Measurements from ENCODE around the gene TSG101. TPM values are rescaled to one million over a fixed set of nuclear protein-coding genes. Genes with fewer than 3 reads are reported as not detected.
A peak's percentile ranks its signal among the peaks of the same experiment; 100 is the strongest.

Gene TSG101
- total RNA-seq, 2 donors from 2014 or later: 56.3 to 67.4 TPM

DNA sequence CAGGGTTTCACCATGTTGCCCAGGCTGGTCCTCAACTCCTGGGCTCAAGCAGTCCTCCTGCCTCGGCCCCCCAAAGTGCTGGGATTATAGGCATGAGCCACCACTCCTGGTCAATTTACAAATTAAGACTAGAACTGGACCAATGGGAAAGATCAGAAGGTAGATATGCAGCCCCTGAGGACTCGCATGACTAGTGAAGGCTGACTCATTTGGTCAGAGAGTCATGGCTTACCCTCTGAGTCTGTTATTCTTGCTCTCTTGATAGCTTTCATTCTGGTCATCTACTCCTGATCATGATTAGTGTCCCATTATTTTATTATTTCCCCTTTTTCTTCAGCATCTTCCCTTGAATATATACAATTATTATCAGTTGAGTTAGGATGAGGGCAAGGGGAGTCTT lies 73.8 kb downstream of the TSG101 start:
- H3K4me1 ChIP-seq (ENCODE audit: control insufficient read depth, insufficient read depth, low read length): no peaks in the 10 kb centered on the region
- H3K27ac ChIP-seq (ENCODE audit: low read depth, low read length): no peak overlapping the region
- no peaks in the 10 kb centered on the region for H3K36me3 Mint-ChIP-seq (ENCODE audit: low read depth)
- peaks cover 24% of the 10 kb centered on the region for H3K27me3 Mint-ChIP-seq (ENCODE audit: insufficient read depth)
- no peaks in the 10 kb centered on the region for H3K9me3 ChIP-seq (ENCODE audit: control insufficient read depth, low read length)
- H3K36me3 ChIP-seq (ENCODE audit: control insufficient read depth, insufficient read depth, low read length): no peaks in the 10 kb centered on the region
- no peak overlapping the region for H3K4me3 ChIP-seq (ENCODE audit: low read length)
- no peaks in the 10 kb centered on the region for H3K9me3 Mint-ChIP-seq
- WGBS, 2 experiments (ENCODE audit: insufficient coverage in 1 of 2, insufficient read length in 1 of 2): 70 to 83% methylated on average over 2 of the region's 2 CpGs
- TF ChIP-seq, protein P1, sequence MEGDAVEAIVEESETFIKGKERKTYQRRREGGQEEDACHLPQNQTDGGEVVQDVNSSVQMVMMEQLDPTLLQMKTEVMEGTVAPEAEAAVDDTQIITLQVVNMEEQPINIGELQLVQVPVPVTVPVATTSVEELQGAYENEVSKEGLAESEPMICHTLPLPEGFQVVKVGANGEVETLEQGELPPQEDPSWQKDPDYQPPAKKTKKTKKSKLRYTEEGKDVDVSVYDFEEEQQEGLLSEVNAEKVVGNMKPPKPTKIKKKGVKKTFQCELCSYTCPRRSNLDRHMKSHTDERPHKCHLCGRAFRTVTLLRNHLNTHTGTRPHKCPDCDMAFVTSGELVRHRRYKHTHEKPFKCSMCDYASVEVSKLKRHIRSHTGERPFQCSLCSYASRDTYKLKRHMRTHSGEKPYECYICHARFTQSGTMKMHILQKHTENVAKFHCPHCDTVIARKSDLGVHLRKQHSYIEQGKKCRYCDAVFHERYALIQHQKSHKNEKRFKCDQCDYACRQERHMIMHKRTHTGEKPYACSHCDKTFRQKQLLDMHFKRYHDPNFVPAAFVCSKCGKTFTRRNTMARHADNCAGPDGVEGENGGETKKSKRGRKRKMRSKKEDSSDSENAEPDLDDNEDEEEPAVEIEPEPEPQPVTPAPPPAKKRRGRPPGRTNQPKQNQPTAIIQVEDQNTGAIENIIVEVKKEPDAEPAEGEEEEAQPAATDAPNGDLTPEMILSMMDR (conservative IDR thresholded peaks at IDR 0.05): no peak
- peaks cover 3% of the 10 kb centered on the region for H3K4me1 Mint-ChIP-seq
- H3K27ac Mint-ChIP-seq: no peak overlapping the region
- H3K4me3 Mint-ChIP-seq: no peak overlapping the region
- H3K9ac ChIP-seq (ENCODE audit: extremely low read depth, low read length, poor library complexity, severe bottlenecking): no peak overlapping the region
- H3K27me3 ChIP-seq (ENCODE audit: control insufficient read depth, insufficient read depth, low read length, poor library complexity, severe bottlenecking): no peaks in the 10 kb centered on the region
- no peak for DNase-seq

DNA sequence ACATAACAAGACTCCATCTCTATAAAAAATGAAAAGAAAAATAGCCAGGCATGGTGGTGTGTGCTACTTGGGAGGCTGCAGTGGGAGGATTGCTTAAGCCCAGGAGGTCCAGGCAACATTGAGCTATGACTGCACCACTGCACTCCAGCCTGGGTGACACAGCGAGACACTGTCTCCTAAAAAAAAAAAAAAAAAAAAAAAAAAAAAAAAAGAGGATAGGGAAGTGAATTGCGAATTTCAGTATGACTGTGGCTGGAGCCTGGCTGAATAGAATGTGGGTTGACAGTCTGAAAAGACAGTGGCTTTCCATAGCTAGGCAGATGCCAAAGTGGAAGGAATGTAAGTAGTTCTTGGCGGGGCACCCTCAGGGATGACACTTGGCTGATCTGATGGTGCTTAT lies 77.5 kb downstream of the TSG101 start:
- DNase-seq: no peak
- WGBS, 2 experiments (ENCODE audit: insufficient coverage in 1 of 2, insufficient read length in 1 of 2): 95% methylated on average over 2 of the region's 3 CpGs; no CpG with 5 or more reads in 1 of the 2 experiments
- H3K4me1 Mint-ChIP-seq: no peaks in the 10 kb centered on the region

DNA sequence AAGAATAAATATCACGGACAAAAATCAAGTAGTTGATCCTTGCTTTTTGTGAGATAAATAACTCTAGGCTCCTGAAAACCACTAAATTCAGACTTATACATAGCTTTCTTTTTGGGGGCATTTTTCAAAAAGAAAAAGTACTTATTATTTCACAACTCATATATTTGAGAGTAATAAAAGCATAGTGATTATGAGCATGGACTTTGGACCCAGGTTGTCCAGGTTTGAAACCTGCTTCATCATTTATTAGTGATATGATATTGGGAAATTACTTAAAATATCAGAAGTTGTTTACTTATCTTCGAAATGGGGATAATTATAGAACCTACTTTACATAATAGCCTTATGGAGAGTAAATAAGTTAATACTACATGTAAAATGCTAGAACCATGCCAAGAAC lies 88.1 kb downstream of the TSG101 start:
- no peak overlapping the region for H3K4me3 Mint-ChIP-seq
- H3K9me3 Mint-ChIP-seq: peaks cover 1% of the 10 kb centered on the region
- Histone ChIP-seq H3K27ac (ENCODE audit: low read depth, low read length) (no peak overlapping the region), H3K9me3 (ENCODE audit: control insufficient read depth, low read length) (peaks cover 5% of the 10 kb centered on the region), H3K36me3 (ENCODE audit: control insufficient read depth, insufficient read depth, low read length) (no peaks in the 10 kb centered on the region), H3K4me3 (ENCODE audit: low read length) (no peak overlapping the region), H3K4me1 (ENCODE audit: control insufficient read depth, insufficient read depth, low read length) (no peaks in the 10 kb centered on the region), H3K27me3 (ENCODE audit: control insufficient read depth, insufficient read depth, low read length, poor library complexity, severe bottlenecking) (no peaks in the 10 kb centered on the region), H3K9ac (ENCODE audit: extremely low read depth, low read length, poor library complexity, severe bottlenecking) (no peak overlapping the region)
- no peak for DNase-seq
- H3K36me3 Mint-ChIP-seq (ENCODE audit: low read depth): no peaks in the 10 kb centered on the region
- no peak overlapping the region for H3K27ac Mint-ChIP-seq
- no peaks in the 10 kb centered on the region for H3K27me3 Mint-ChIP-seq (ENCODE audit: insufficient read depth)
- WGBS, 2 experiments (ENCODE audit: insufficient coverage in 1 of 2, insufficient read length in 1 of 2): 91% methylated on average over 1 of the region's 2 CpGs; no CpG with 5 or more reads in 1 of the 2 experiments
- TF ChIP-seq, protein P1 (conservative IDR thresholded peaks at IDR 0.05): no peak
- H3K4me1 Mint-ChIP-seq: no peaks in the 10 kb centered on the region

More for the DNA sequence above, 77.5 kb downstream of the TSG101 start:
- Histone ChIP-seq H3K9ac (ENCODE audit: extremely low read depth, low read length, poor library complexity, severe bottlenecking) (no peak overlapping the region), H3K27ac (ENCODE audit: low read depth, low read length) (no peak overlapping the region), H3K4me1 (ENCODE audit: control insufficient read depth, insufficient read depth, low read length) (no peaks in the 10 kb centered on the region), H3K4me3 (ENCODE audit: low read length) (no peak overlapping the region), H3K36me3 (ENCODE audit: control insufficient read depth, insufficient read depth, low read length) (no peaks in the 10 kb centered on the region), H3K27me3 (ENCODE audit: control insufficient read depth, insufficient read depth, low read length, poor library complexity, severe bottlenecking) (no peaks in the 10 kb centered on the region), H3K9me3 (ENCODE audit: control insufficient read depth, low read length) (no peaks in the 10 kb centered on the region)
- Mint-ChIP-seq H3K27me3 (ENCODE audit: insufficient read depth) (peaks cover 4% of the 10 kb centered on the region), H3K27ac (peak overlapping the region; percentile 32), H3K36me3 (ENCODE audit: low read depth) (no peaks in the 10 kb centered on the region), H3K4me3 (no peak overlapping the region), H3K9me3 (no peaks in the 10 kb centered on the region)
- TF ChIP-seq, protein P1 (conservative IDR thresholded peaks at IDR 0.05): no peak

Other genes starting within 250 kb of the TSG101 start
- 10 to 100 TPM; 21.4 TPM for gene HPS5, start 204.8 kb downstream of the TSG101 start, total RNA-seq
- 10 to 100 TPM; 25.7 to 31.5 TPM for gene GTF2H1, start 204.4 kb downstream of the TSG101 start, total RNA-seq
- gene LDHA, start 132.4 kb downstream of the TSG101 start, total RNA-seq: 100 to 1,000 TPM; 256 to 308 TPM
- under 1 TPM; 0.58 to 0.62 TPM for gene LDHC, start 114.6 kb downstream of the TSG101 start, total RNA-seq
- not detected for gene LDHAL6A, start 71.1 kb downstream of the TSG101 start, total RNA-seq
- gene UEVLD, start 61.8 kb upstream of the TSG101 start, total RNA-seq: 10 to 100 TPM; 14.4 to 15.0 TPM
- gene MISFA, start 72.8 kb upstream of the TSG101 start, total RNA-seq: 1 to 10 TPM; 5.3 to 6.0 TPM
- gene SPTY2D1, start 107.4 kb upstream of the TSG101 start, total RNA-seq: 10 to 100 TPM; 19.3 to 22.9 TPM
- 1 to 10 TPM; 6.2 to 6.9 TPM for gene TMEM86A, start 171.8 kb upstream of the TSG101 start, total RNA-seq
- 1 to 10 TPM in 1 of 2 donors, under 1 TPM in 1; 0.22 to 1.6 TPM for gene IGSF22, start 199.2 kb upstream of the TSG101 start, total RNA-seq

Measured in endodermal cell (in vitro differentiated cells).